H9 (cell line): ENCODE results near the gene ASTN2. TPM values are rescaled to one million over a fixed set of nuclear protein-coding genes. Genes with fewer than 3 reads are reported as not detected.

Experiments
- DNase-seq: peaks from one replicate; pipeline ENCODE4 v3.0.0-alpha.2; 2017
- H2AFZ ChIP-seq: one replicate; pipeline ENCODE4 v1.6.1; 2013; ENCODE audit warnings: mild to moderate bottlenecking, low read length, control low read depth, moderate library complexity
- H2AK5ac ChIP-seq: 2 replicates; pipeline ENCODE4 v1.6.1; 2013; ENCODE audit warnings: low read length, control low read depth, mixed read lengths; ENCODE audit not compliant: insufficient read length
- H2BK120ac ChIP-seq: one replicate; pipeline ENCODE4 v1.6.1; 2013; ENCODE audit warnings: low read depth, mild to moderate bottlenecking, low read length, control low read depth, inconsistent platforms; ENCODE audit not compliant: poor library complexity, severe bottlenecking
- H2BK12ac ChIP-seq: 2 replicates; pipeline ENCODE4 v1.6.1; 2013; ENCODE audit warnings: low read length, control low read depth, mixed read lengths, low read depth; ENCODE audit not compliant: insufficient read length
- H2BK15ac ChIP-seq: 2 replicates; pipeline ENCODE4 v1.6.1; 2013; ENCODE audit warnings: low read depth, low read length, control low read depth
- H2BK20ac ChIP-seq: one replicate; pipeline ENCODE4 v1.6.1; 2013; ENCODE audit warnings: low read depth, mild to moderate bottlenecking, low read length, control low read depth, inconsistent platforms; ENCODE audit not compliant: poor library complexity, severe bottlenecking
- H2BK5ac ChIP-seq: 2 replicates; pipeline ENCODE4 v1.6.1; 2013; ENCODE audit warnings: low read length, control low read depth, mixed read lengths; ENCODE audit not compliant: insufficient read length
- H3K14ac ChIP-seq: 2 replicates; pipeline ENCODE4 v1.6.1; 2013; ENCODE audit warnings: low read length, control low read depth; ENCODE audit not compliant: insufficient read depth
- H3K18ac ChIP-seq: 2 replicates; pipeline ENCODE4 v1.6.1; 2013; ENCODE audit warnings: low read depth, mild to moderate bottlenecking, mixed read lengths, low read length, control low read depth; ENCODE audit not compliant: insufficient read length
- H3K23ac ChIP-seq: 2 replicates; pipeline ENCODE4 v1.6.1; 2013; ENCODE audit warnings: low read length, control low read depth, mixed read lengths, low read depth; ENCODE audit not compliant: insufficient read length
- H3K23me2 ChIP-seq: 2 replicates; pipeline ENCODE4 v1.6.1; 2013; ENCODE audit warnings: low read depth, mild to moderate bottlenecking, mixed read lengths, low read length, control low read depth; ENCODE audit not compliant: insufficient read length, poor library complexity, severe bottlenecking
- H3K27ac ChIP-seq: 2 replicates; pipeline ENCODE4 v1.5.1; 2013; ENCODE audit warnings: low read length, control low read depth, mixed read lengths, low read depth; ENCODE audit not compliant: insufficient read length
- H3K27me3 ChIP-seq: 2 replicates; pipeline ENCODE4 v1.6.1; 2013; ENCODE audit warnings: low read length, control low read depth, inconsistent platforms; ENCODE audit not compliant: insufficient read depth
- H3K4ac ChIP-seq: 2 replicates; pipeline ENCODE4 v1.6.1; 2013; ENCODE audit warnings: low read depth, mild to moderate bottlenecking, control low read depth, inconsistent platforms, low read length, moderate library complexity
- H3K4me1 ChIP-seq: 2 replicates; pipeline ENCODE4 v1.6.1; 2013; ENCODE audit warnings: low read length, control low read depth, inconsistent platforms; ENCODE audit not compliant: insufficient read depth
- H3K4me2 ChIP-seq: 2 replicates; pipeline ENCODE4 v1.6.1; 2013; ENCODE audit warnings: low read length, control low read depth, mixed read lengths; ENCODE audit not compliant: insufficient read length, insufficient read depth
- H3K56ac ChIP-seq: 2 replicates; pipeline ENCODE4 v1.6.1; 2013; ENCODE audit warnings: low read depth, mild to moderate bottlenecking, mixed read lengths, low read length, control low read depth; ENCODE audit not compliant: insufficient read length
- H3K79me1 ChIP-seq: 2 replicates; pipeline ENCODE4 v1.6.1; 2013; ENCODE audit warnings: low read depth, mild to moderate bottlenecking, moderate library complexity, low read length, control low read depth, inconsistent platforms; ENCODE audit not compliant: insufficient read depth, poor library complexity, severe bottlenecking
- H3K79me2 ChIP-seq: 2 replicates; pipeline ENCODE4 v1.6.1; 2013; ENCODE audit warnings: low read length, control low read depth, inconsistent platforms; ENCODE audit not compliant: insufficient read depth
- H3K9ac ChIP-seq: 2 replicates; pipeline ENCODE4 v1.6.1; 2013; ENCODE audit warnings: low read length, control low read depth, mixed read lengths; ENCODE audit not compliant: insufficient read length; ENCODE audit errors: extremely low read depth
- H3K9me3 ChIP-seq: one replicate; pipeline ENCODE4 v1.6.1; 2013; ENCODE audit warnings: low read depth, low read length, inconsistent platforms; ENCODE audit not compliant: control insufficient read depth
- H3T11ph ChIP-seq: one replicate; pipeline ENCODE4 v1.6.1; 2013; ENCODE audit warnings: mild to moderate bottlenecking, low read length, control low read depth, inconsistent platforms
- H4K20me1 ChIP-seq: one replicate; pipeline ENCODE4 v1.6.1; 2013; ENCODE audit not compliant: control insufficient read depth, insufficient read length, insufficient read depth
- H4K5ac ChIP-seq: 2 replicates; pipeline ENCODE4 v1.6.1; 2013; ENCODE audit warnings: low read depth, mild to moderate bottlenecking, mixed read lengths, low read length, control low read depth; ENCODE audit not compliant: insufficient read length
- H4K8ac ChIP-seq: replicated peaks from 2 replicates; pipeline ENCODE4 v1.6.1; 2013; ENCODE audit warnings: low read length, control low read depth, mixed read lengths, low read depth; ENCODE audit not compliant: insufficient read length
- H4K91ac ChIP-seq: 2 replicates; pipeline ENCODE4 v1.6.1; 2013; ENCODE audit warnings: low read depth, mild to moderate bottlenecking, moderate library complexity, mixed read lengths, low read length, control low read depth; ENCODE audit not compliant: insufficient read length
- H3K27ac Mint-ChIP-seq, 3 experiments: 2 replicates in 2 of 3; 3 replicates in 1 of 3; pipeline ENCODE4 v1.8.0; 2020 to 2021; ENCODE audit warnings: mixed read lengths in 3 of 3, mild to moderate bottlenecking in 1 of 3, moderate library complexity in 1 of 3
- H3K27me3 Mint-ChIP-seq: 2 replicates; pipeline ENCODE4 v1.8.0; 2021; ENCODE audit warnings: low read depth, mild to moderate bottlenecking, moderate library complexity, mixed read lengths
- H3K36me3 Mint-ChIP-seq, 3 experiments: 2 replicates in 2 of 3; 3 replicates in 1 of 3; pipeline ENCODE4 v1.8.0; 2020 to 2021; ENCODE audit warnings: low read depth in 3 of 3, mixed read lengths in 3 of 3; ENCODE audit not compliant: insufficient read depth in 1 of 3
- H3K4me1 Mint-ChIP-seq, 2 experiments: 2 replicates each; pipeline ENCODE4 v1.8.0; 2020; ENCODE audit warnings: mixed read lengths in 2 of 2
- H3K4me3 Mint-ChIP-seq, 2 experiments: 2 replicates in 1 of 2; 3 replicates in 1 of 2; pipeline ENCODE4 v1.8.0; 2020 to 2021; ENCODE audit warnings: mild to moderate bottlenecking in 2 of 2, mixed read lengths in 2 of 2, moderate library complexity in 1 of 2
- H3K9me3 Mint-ChIP-seq, 2 experiments: 2 replicates in 1 of 2; 3 replicates in 1 of 2; pipeline ENCODE4 v1.8.0; 2020; ENCODE audit warnings: mild to moderate bottlenecking in 2 of 2, mixed read lengths in 2 of 2, moderate library complexity in 1 of 2
- WGBS: extraction: QIAGEN DNeasy Blood & Tissue Kit; methylation state at CpG from one replicate; pipeline ENCODE4 v1.1.7; 2013; ENCODE audit warnings: missing lambda C conversion rate, low lambda C conversion rate, mixed read lengths; ENCODE audit not compliant: insufficient read length; ENCODE audit errors: extremely low coverage; 5-methylcytosine and 5-hydroxymethylcytosine counted together
- total RNA-seq: library from RNA; stranded (reverse); gene quantifications from 2 replicates; pipeline ENCODE4 v1.2.1, GENCODE V29; 2021
- TF ChIP-seq, protein P1 (sequence below): fragments of 200-600 bp; sonication (generic); conservative IDR thresholded peaks from 3 replicates; pipeline ENCODE4 v1.8.0; 2021; ENCODE audit warnings: antibody characterized with exemption, mild to moderate bottlenecking

The ASTN2 gene
- total RNA-seq, 1 experiment from 2014 or later, result 9.7 TPM

DNA sequence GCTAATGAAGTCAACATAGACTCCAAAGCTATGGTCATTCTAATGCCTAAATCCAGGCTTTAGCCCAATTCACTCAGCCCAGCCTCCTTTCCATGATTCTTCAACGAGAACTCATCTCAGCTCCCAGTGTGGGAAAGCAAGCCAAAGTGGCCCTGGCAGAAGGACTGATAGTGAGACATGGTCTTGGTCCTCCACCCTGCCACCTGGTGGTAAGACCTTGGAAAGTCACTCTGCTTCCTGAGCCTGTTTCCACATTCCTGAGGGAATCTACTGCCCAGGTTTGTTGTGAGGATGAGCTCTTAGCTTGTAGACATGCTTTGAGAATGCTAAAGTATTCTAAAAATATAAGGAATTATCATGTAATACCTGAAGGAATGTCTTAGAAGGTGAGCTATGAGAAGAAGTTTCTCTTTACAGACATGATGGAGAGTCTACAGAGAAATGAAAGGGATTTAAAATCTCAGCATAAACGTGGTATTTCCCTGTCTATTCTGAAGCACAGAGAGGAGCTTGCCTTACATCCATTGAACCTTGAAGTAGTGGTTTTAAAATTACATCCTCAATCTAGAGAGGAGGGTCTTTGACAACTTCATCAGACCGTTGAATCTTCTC, 554.2 kb downstream of the ASTN2 start:
- peak overlapping the region in 1 of 3 experiments; percentile 80; a peak in 2 of 7 replicates for H3K27ac Mint-ChIP-seq
- Histone ChIP-seq H4K91ac (no peak overlapping the region), H3K18ac (no peak overlapping the region), H3K27me3 (no peaks in the 10 kb centered on the region), H3K14ac (no peak overlapping the region), H2BK120ac (no peak overlapping the region), H3K4me1 (no peaks in the 10 kb centered on the region), H4K5ac (no peak overlapping the region), H3K56ac (no peak overlapping the region), H3K4me2 (no peak overlapping the region), H3T11ph (no peak overlapping the region), H2BK20ac (no peak overlapping the region), H3K9ac (no peak overlapping the region), H3K23ac (no peak overlapping the region), H3K79me1 (no peaks in the 10 kb centered on the region), H4K20me1 (no peaks in the 10 kb centered on the region), H2AK5ac (no peak overlapping the region), H3K79me2 (no peaks in the 10 kb centered on the region), H4K8ac (no peak overlapping the region), H3K27ac (no peak overlapping the region), H2BK15ac (no peak overlapping the region), H3K4ac (no peak overlapping the region), H2BK12ac (no peak overlapping the region), H3K9me3 (no peaks in the 10 kb centered on the region), H3K23me2 (no peaks in the 10 kb centered on the region), H2BK5ac (no peak overlapping the region), H2AFZ (no peak overlapping the region)
- peaks cover 16 to 17% of the 10 kb centered on the region in 2 experiments for H3K4me1 Mint-ChIP-seq
- DNase-seq, result peak; percentile 85
- H3K4me3 Mint-ChIP-seq, result no peak overlapping the region
- no peaks in the 10 kb centered on the region for H3K9me3 Mint-ChIP-seq
- TF ChIP-seq, protein P1, sequence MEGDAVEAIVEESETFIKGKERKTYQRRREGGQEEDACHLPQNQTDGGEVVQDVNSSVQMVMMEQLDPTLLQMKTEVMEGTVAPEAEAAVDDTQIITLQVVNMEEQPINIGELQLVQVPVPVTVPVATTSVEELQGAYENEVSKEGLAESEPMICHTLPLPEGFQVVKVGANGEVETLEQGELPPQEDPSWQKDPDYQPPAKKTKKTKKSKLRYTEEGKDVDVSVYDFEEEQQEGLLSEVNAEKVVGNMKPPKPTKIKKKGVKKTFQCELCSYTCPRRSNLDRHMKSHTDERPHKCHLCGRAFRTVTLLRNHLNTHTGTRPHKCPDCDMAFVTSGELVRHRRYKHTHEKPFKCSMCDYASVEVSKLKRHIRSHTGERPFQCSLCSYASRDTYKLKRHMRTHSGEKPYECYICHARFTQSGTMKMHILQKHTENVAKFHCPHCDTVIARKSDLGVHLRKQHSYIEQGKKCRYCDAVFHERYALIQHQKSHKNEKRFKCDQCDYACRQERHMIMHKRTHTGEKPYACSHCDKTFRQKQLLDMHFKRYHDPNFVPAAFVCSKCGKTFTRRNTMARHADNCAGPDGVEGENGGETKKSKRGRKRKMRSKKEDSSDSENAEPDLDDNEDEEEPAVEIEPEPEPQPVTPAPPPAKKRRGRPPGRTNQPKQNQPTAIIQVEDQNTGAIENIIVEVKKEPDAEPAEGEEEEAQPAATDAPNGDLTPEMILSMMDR, result peak; percentile 92
- H3K36me3 Mint-ChIP-seq, result no peaks in the 10 kb centered on the region
- WGBS, result no CpG with 5 or more reads among the region's 3 CpGs
- H3K27me3 Mint-ChIP-seq, result no peaks in the 10 kb centered on the region
